HEK293T (cell line): Measurements from ENCODE around the gene ATP6V0E2.

ENCODE experiments used
- CTCF ChIA-PET: fragments of 350-600 bp; formaldehyde crosslinking; extraction: SDS; loops from one replicate; lab custom pipeline; 2021; ENCODE audit warnings: antibody characterized with exemption, inconsistent platforms; lab: Yijun Ruan, JAX
- POLR2A ChIA-PET: fragments of 350-600 bp; formaldehyde crosslinking; extraction: SDS; loops from one replicate; lab custom pipeline; 2020; ENCODE audit warnings: antibody characterized with exemption, inconsistent platforms; lab: Yijun Ruan, JAX
- DNase-seq: peaks from one replicate; pipeline ENCODE4 v3.0.0; 2012; ENCODE audit warnings: mixed read lengths; ENCODE audit errors: extremely low spot score
- ARNT ChIP-seq: fragments of 450-650 bp; IDR thresholded peaks from 2 replicates; pipeline ENCODE4 v1.6.1; 2017; ENCODE audit warnings: mild to moderate bottlenecking
- BHLHE40 ChIP-seq: fragments of 450-650 bp; IDR thresholded peaks from 2 replicates; pipeline ENCODE4 v1.6.1; 2016; ENCODE audit warnings: mild to moderate bottlenecking, moderate library complexity, borderline replicate concordance
- CTBP1 ChIP-seq: fragments of 450-650 bp; IDR thresholded peaks from 2 replicates; pipeline ENCODE4 v1.6.1; 2016; ENCODE audit warnings: borderline replicate concordance
- ELF4 ChIP-seq: fragments of 450-650 bp; IDR thresholded peaks from 2 replicates; pipeline ENCODE4 v1.6.1; 2017; ENCODE audit warnings: antibody characterized with exemption
- FOXA1 ChIP-seq: fragments of 450-650 bp; IDR thresholded peaks from 2 replicates; pipeline ENCODE4 v1.6.1; 2016; ENCODE audit warnings: mild to moderate bottlenecking
- FOXK2 ChIP-seq: fragments of 450-650 bp; IDR thresholded peaks from 2 replicates; pipeline ENCODE4 v1.6.1; 2016; ENCODE audit warnings: mild to moderate bottlenecking
- FOXM1 ChIP-seq: fragments of 450-650 bp; IDR thresholded peaks from 2 replicates; pipeline ENCODE4 v1.6.1; 2017; ENCODE audit warnings: mild to moderate bottlenecking, borderline replicate concordance
- HDGF ChIP-seq: fragments of 450-650 bp; IDR thresholded peaks from 2 replicates; pipeline ENCODE4 v1.6.1; 2017; ENCODE audit warnings: antibody characterized with exemption, borderline replicate concordance
- L3MBTL2 ChIP-seq: fragments of 450-650 bp; conservative IDR thresholded peaks from 2 replicates; pipeline ENCODE4 v1.6.1; 2016; ENCODE audit warnings: mild to moderate bottlenecking
- LEF1 ChIP-seq: fragments of 450-650 bp; IDR thresholded peaks from 2 replicates; pipeline ENCODE4 v1.6.1; 2017; ENCODE audit warnings: mild to moderate bottlenecking, borderline replicate concordance
- NFRKB ChIP-seq: fragments of 450-650 bp; IDR thresholded peaks from 2 replicates; pipeline ENCODE4 v1.6.1; 2016; ENCODE audit warnings: mild to moderate bottlenecking, moderate library complexity
- PKNOX1 ChIP-seq: fragments of 450-650 bp; IDR thresholded peaks from 2 replicates; pipeline ENCODE4 v1.6.1; 2016
- SP1 ChIP-seq: fragments of 450-650 bp; IDR thresholded peaks from 2 replicates; pipeline ENCODE4 v1.6.1; 2017
- SUZ12 ChIP-seq: fragments of 450-650 bp; IDR thresholded peaks from 2 replicates; pipeline ENCODE4 v1.6.1; 2016; ENCODE audit warnings: mild to moderate bottlenecking
- TARDBP ChIP-seq: fragments of 450-650 bp; IDR thresholded peaks from 2 replicates; pipeline ENCODE4 v1.6.1; 2016
- ZNF384 ChIP-seq: fragments of 450-650 bp; IDR thresholded peaks from 2 replicates; pipeline ENCODE4 v1.6.1; 2016

ATP6V0E2 gene

GRCh38 chr7:149873074-149873969 lies at the start of gene ATP6V0E2:
Gene ATP6V0E2 (plus strand): TSS chr7:149873969. CDS start chr7:149874066, 97 bp downstream.
- DNase-seq = peak; percentile 100
- TF ChIP-seq SP1 (no peak), ARNT (0 out of 2 replicates have a peak, but pooled peaks have one; percentile 40), HDGF (no peak), L3MBTL2 (peak; percentile 90), TARDBP (no peak), FOXM1 (0 out of 2 replicates have a peak, but pooled peaks have one; percentile 24), LEF1 (0 out of 2 replicates have a peak, but pooled peaks have one; percentile 32), PKNOX1 (peak; percentile 99), FOXK2 (no peak), CTBP1 (no peak)
- CTCF ChIA-PET = no interaction called here
- POLR2A ChIA-PET = interaction anchor here (1.8 kb wide), 1 partner anchor 18 kb away, joined by 5 read pairs; no protein-coding TSS in a partner anchor

GRCh38 chr7:149824301-149824741 lies 49.4 kb upstream of the ATP6V0E2 start:
- POLR2A ChIA-PET = no interaction called here
- no peak for DNase-seq
- TF ChIP-seq FOXA1 = no peak
- no peak for TF ChIP-seq HDGF
- no peak for TF ChIP-seq LEF1
- no peak for TF ChIP-seq ZNF384
- TF ChIP-seq ELF4 = no peak
- no peak for TF ChIP-seq FOXM1
- TF ChIP-seq CTBP1 = no peak
- TF ChIP-seq SP1 = no peak
- TF ChIP-seq L3MBTL2 = no peak
- no peak for TF ChIP-seq FOXK2
- no peak for TF ChIP-seq TARDBP
- TF ChIP-seq SUZ12 = no peak
- TF ChIP-seq NFRKB = no peak
- no peak for TF ChIP-seq ARNT
- no peak for TF ChIP-seq BHLHE40
- no peak for TF ChIP-seq PKNOX1
- CTCF ChIA-PET = no interaction called here

DNA sequence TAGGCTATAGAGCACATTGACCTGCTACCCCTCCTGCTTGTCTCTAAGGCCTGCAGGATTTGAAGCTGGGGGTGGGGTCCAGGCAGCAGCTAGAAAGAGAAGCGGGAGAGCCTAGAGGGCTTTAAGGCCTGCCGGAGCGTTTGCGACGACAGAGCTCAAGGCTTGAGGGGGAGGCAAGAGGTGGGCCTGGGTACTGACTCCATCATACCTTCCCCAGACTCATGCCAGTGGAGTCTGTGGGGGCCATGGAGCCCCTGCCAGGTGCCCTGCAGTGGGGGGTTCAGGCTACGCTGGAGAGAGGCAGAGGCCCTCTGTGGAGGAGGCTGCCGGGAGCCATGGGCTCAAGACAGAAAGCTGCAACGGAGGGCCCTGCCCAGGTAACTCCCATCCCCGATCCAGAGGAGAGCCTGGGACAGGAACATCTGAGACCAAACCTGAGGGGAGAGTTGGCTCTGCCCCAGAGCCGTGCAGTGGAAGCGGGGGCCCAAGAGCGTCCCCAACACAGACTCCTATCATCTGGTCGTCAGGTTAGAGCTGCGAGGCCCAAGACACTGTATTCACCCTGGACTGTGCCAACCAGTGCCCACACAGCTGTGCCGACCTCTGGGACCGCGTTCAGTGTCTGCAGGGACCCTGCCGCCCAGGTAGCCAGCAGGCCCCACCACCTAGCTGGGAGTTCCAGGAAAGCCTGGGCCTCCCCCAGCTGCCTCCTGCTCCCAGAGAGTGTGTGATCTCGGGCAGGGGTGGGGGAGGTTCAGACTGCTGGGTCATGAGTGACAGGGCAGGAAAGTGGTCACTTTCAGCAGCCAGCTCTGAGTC lies 48.8 kb upstream of the ATP6V0E2 start:
- CTCF ChIA-PET = no interaction called here
- POLR2A ChIA-PET = interaction anchor here (1.4 kb wide), 1 partner anchor 13 kb away, joined by 9 read pairs; the partner anchor contains the start of gene ZNF862
- TF ChIP-seq ELF4 (no peak), ARNT (no peak), L3MBTL2 (no peak), FOXK2 (no peak), TARDBP (no peak), ZNF384 (no peak), BHLHE40 (no peak), SP1 (no peak), FOXM1 (no peak), LEF1 (no peak), FOXA1 (no peak), CTBP1 (no peak), SUZ12 (no peak), PKNOX1 (no peak), HDGF (no peak), NFRKB (no peak)
- DNase-seq = no peak

DNA sequence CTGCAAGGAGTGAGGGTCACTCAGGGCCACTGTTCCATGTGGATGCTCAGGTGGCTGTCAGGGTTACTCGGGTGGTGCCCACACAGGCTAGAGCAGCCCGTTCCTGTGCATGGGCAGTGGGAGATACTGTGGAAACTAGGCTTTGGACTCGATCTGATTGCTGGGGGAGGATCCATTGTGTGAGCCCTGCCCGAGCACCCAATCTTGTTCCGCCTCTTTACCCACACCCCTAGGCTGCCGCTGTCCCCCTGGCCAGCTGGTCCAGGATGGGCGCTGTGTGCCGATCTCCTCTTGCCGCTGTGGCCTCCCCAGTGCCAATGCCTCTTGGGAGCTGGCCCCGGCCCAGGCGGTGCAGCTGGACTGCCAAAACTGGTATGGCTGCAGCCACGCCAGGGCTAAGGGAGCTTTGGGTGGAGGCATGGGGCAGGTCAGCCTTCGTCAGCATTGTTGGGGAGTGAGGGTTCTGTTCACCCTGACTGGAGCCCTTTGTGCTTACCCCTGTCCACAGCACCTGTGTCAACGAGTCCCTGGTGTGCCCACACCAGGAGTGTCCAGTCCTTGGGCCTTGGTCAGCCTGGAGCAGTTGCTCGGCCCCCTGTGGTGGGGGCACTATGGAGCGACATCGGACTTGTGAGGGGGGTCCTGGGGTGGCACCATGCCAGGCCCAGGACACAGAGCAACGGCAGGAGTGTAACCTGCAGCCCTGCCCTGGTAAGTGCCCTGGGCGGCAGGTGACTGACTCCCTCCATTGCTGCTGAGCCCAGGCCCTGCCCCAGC lies 48.0 kb upstream of the ATP6V0E2 start:
- ChIA-PET CTCF (no interaction called here), POLR2A (interaction anchor here (1.4 kb wide), 1 partner anchor 13 kb away, joined by 9 read pairs; the partner anchor contains the start of gene ZNF862)
- TF ChIP-seq ARNT (no peak), L3MBTL2 (no peak), LEF1 (no peak), ELF4 (no peak), FOXK2 (no peak), FOXM1 (no peak), SUZ12 (no peak), ZNF384 (no peak), FOXA1 (no peak), CTBP1 (no peak), SP1 (no peak), NFRKB (no peak)
- no peak for DNase-seq
